Gastrocnemius medialis (tissue), 4 donors: ENCODE data around the gene RASSF4. TPM values are rescaled to one million over a fixed set of nuclear protein-coding genes. Genes with fewer than 3 reads are reported as not detected.

Experiments used
- ATAC-seq, 2 donors: fragments of 150-250 bp; one replicate each; pipeline ENCODE4 v1.9.1; 2016
- DNase-seq, 2 donors: peaks; one replicate each; pipeline ENCODE4 v3.0.0-alpha.2; 2019
- H3K27ac ChIP-seq, 4 donors: fragments of 200-600 bp; sonication (generic); 1 replicate in 1 of 4; 2 replicates in 3 of 4; pipeline ENCODE4 v1.5.1; 2016 to 2018; ENCODE audit warnings: mild to moderate bottlenecking in 2 of 4, moderate library complexity in 1 of 4
- H3K27me3 ChIP-seq, 3 donors: fragments of 200-600 bp; sonication (generic) in 2 of 3; 1 replicate in 1 of 3; 2 replicates in 2 of 3; pipeline versions ENCODE4 v1.5.1 to v1.6.0; 2016 to 2019; ENCODE audit warnings: mild to moderate bottlenecking in 1 of 3, moderate library complexity in 1 of 3
- H3K36me3 ChIP-seq, 2 donors: fragments of 200-600 bp; sonication (generic) in 1 of 2; one replicate each; pipeline ENCODE4 v1.5.1; 2017 to 2018
- H3K4me1 ChIP-seq, 2 donors: fragments of 200-600 bp; sonication (generic) in 1 of 2; one replicate each; pipeline ENCODE4 v1.5.1; 2016 to 2017; ENCODE audit warnings: mild to moderate bottlenecking in 2 of 2
- H3K4me3 ChIP-seq, 4 donors: fragments of 200-600 bp; sonication (generic) in 3 of 4; 1 replicate in 1 of 4; 2 replicates in 3 of 4; pipeline ENCODE4 v1.5.1; 2016 to 2019; ENCODE audit warnings: mild to moderate bottlenecking in 2 of 4
- H3K9me3 ChIP-seq, 3 donors: fragments of 200-600 bp; sonication (generic) in 2 of 3; 1 replicate in 1 of 3; 2 replicates in 2 of 3; pipeline ENCODE4 v1.5.1; 2016 to 2019
- CTCF ChIP-seq, 5 experiments: fragments of 450-650 bp in 3 of 5; fragments of 200-600 bp in 2 of 5; sonication (generic) in 2 of 5; IDR thresholded peaks in 4 of 5; conservative IDR thresholded peaks in 1 of 5; 1 replicate in 4 of 5; 2 replicates in 1 of 5; pipeline ENCODE4 v1.5.1; 2016 to 2019; ENCODE audit warnings: antibody characterized with exemption in 5 of 5, mild to moderate bottlenecking in 3 of 5, moderate library complexity in 3 of 5
- POLR2A ChIP-seq, 2 donors: fragments of 450-650 bp; IDR thresholded peaks; one replicate each; pipeline ENCODE4 v1.6.1; 2017; ENCODE audit warnings: antibody characterized with exemption in 2 of 2, mild to moderate bottlenecking in 2 of 2, moderate library complexity in 2 of 2
- in situ Hi-C, 4 donors: fragments of 200-750 bp; cut with MboI; loops; one replicate each; pipeline versions ENCODE4 v1.15.0 to v1.8.0; 2017; ENCODE audit warnings: low sequenced_read_pairs in 4 of 4
- intact Hi-C: fragments of 100-400 bp; cut with DNase I; formaldehyde crosslinking; loops from one replicate; pipeline ENCODE4 v1.15.1; 2023; ENCODE audit warnings: low total_unique reads
- total RNA-seq, 4 donors: library from RNA; depleted of rRNA; stranded (reverse); fragments of >200 nt; gene quantifications; one replicate each; pipeline versions ENCODE4 v1.1.0 to v1.2.3, GENCODE V29; 2016

Gene RASSF4
- total RNA-seq, 4 donors from 2014 or later = 9.4 to 39.7 (median 24.0) TPM

- intact Hi-C loops = loop anchor here (2.0 to 10.0 kb wide), 5 partner anchors 22 to 1024 kb away; partner anchors contain the start of genes DEPP1 and ZFAND4
- Histone ChIP-seq H3K27me3 (no peaks in the 10 kb centered on the region), H3K9me3 (no peaks in the 10 kb centered on the region), H3K27ac (peak within 1 kb of the TSS; percentile 72 to 91 (median 82)), H3K36me3 (peaks cover 0 to 9% of the 10 kb centered on the region in 2 donors), H3K4me3 (peak within 1 kb of the TSS; percentile 55 to 64 (median 61)), H3K4me1 (peaks cover 32 to 53% of the 10 kb centered on the region in 2 donors)
- in situ Hi-C loops = no loop called here
- TF ChIP-seq CTCF (IDR thresholded peaks at IDR 0.05 in 4 of 5, conservative IDR thresholded peaks at IDR 0.05 in 1 of 5) (peak in 2 of 5 experiments; percentile 26 to 30), POLR2A (IDR thresholded peaks at IDR 0.05) (peak in 1 of 2 donors; percentile 61)
- DNase-seq (peak in 1 of 2 donors; percentile 17), ATAC-seq (peak; percentile 17 to 25)
Observed at GRCh38 chr10:45000752-45001380, 41.3 kb downstream of the RASSF4 start, which contains the start of gene ZNF22. Gene ZNF22, plus strand, starts transcription at chr10:45000923. Its CDS starts 2,446 bp downstream, at chr10:45003369.

GRCh38 chr10:45001381-45002148 lies 42.0 kb downstream of the RASSF4 start:
- peaks cover 0 to 9% of the 10 kb centered on the region in 2 donors for H3K36me3 ChIP-seq
- in situ Hi-C loops = no loop called here
- TF ChIP-seq CTCF (IDR thresholded peaks at IDR 0.05 in 4 of 5, conservative IDR thresholded peaks at IDR 0.05 in 1 of 5) (peak in 1 of 5 experiments; percentile 7), POLR2A (IDR thresholded peaks at IDR 0.05) (peak in 1 of 2 donors; percentile 5)
- peaks cover 25 to 46% of the 10 kb centered on the region in 2 donors for H3K4me1 ChIP-seq
- H3K9me3 ChIP-seq = no peaks in the 10 kb centered on the region
- H3K27ac ChIP-seq = peak overlapping the region; percentile 72 to 91 (median 82)
- intact Hi-C loops = loop anchor here (2.0 to 10.0 kb wide), 5 partner anchors 23 to 1023 kb away; partner anchors contain the start of genes DEPP1 and ZFAND4
- H3K27me3 ChIP-seq = no peaks in the 10 kb centered on the region
- DNase-seq = peak; percentile 81 to 88
- ATAC-seq = peak; percentile 86 to 88
- peak overlapping the region; percentile 55 to 64 (median 61) for H3K4me3 ChIP-seq

GRCh38 chr10:45003432-45004000 lies 43.9 kb downstream of the RASSF4 start:
- TF ChIP-seq CTCF (IDR thresholded peaks at IDR 0.05 in 4 of 5, conservative IDR thresholded peaks at IDR 0.05 in 1 of 5) = no peak
- no peak for DNase-seq
- H3K36me3 ChIP-seq = peaks cover 0 to 9% of the 10 kb centered on the region in 2 donors
- peaks cover 12 to 35% of the 10 kb centered on the region in 2 donors for H3K4me1 ChIP-seq
- in situ Hi-C loops (no loop called here), intact Hi-C loops (loop anchor here (10.0 kb wide), 4 partner anchors 591 to 1021 kb away; partner anchors contain the start of gene ZFAND4)
- H3K9me3 ChIP-seq = no peaks in the 10 kb centered on the region
- no peak for ATAC-seq
- H3K27me3 ChIP-seq = no peaks in the 10 kb centered on the region
- no peak overlapping the region for H3K4me3 ChIP-seq
- H3K27ac ChIP-seq = no peak overlapping the region

- Histone ChIP-seq H3K9me3 (no peaks in the 10 kb centered on the region), H3K27me3 (no peaks in the 10 kb centered on the region), H3K36me3 (peaks cover 0 to 9% of the 10 kb centered on the region in 2 donors), H3K4me1 (peaks cover 12 to 23% of the 10 kb centered on the region in 2 donors), H3K4me3 (no peak overlapping the region), H3K27ac (no peak overlapping the region)
- DNase-seq (no peak), ATAC-seq (no peak)
- TF ChIP-seq POLR2A (IDR thresholded peaks at IDR 0.05) = no peak
- TF ChIP-seq CTCF (IDR thresholded peaks at IDR 0.05 in 4 of 5, conservative IDR thresholded peaks at IDR 0.05 in 1 of 5) = no peak
- intact Hi-C loops (loop anchor here (10.0 kb wide), 4 partner anchors 590 to 1020 kb away; partner anchors contain the start of gene ZFAND4), in situ Hi-C loops (no loop called here)
Observed at GRCh38 chr10:45004661-45005060, 45.1 kb downstream of the RASSF4 start.
